Activated CD4-positive, alpha-beta T cell treated with anti-CD3 and anti-CD28 coated beads, Interleukin-2, amount 10 ng/mL, durations not matched to agents 7 days and 5 days (primary cell): ENCODE results near the gene RABL6. TPM values are rescaled to one million over a fixed set of nuclear protein-coding genes. Genes with fewer than 3 reads are reported as not detected.
"Not testable (repeated sequence)": the region's sequence is repeated elsewhere in the genome, so short reads cannot be mapped to it uniquely, and the experiment has no call there.

ENCODE experiments used
- CTCF ChIA-PET: fragments of 350-600 bp; sonication (Branson Sonifier 250); formaldehyde crosslinking; loops from one replicate; lab custom pipeline; 2021; ENCODE audit warnings: antibody characterized with exemption; lab: Charles Lee
- POLR2A ChIA-PET: fragments of 350-600 bp; sonication (Branson Sonifier 250); formaldehyde crosslinking; loops from one replicate; lab custom pipeline; 2021; ENCODE audit warnings: antibody characterized with exemption; lab: Charles Lee
- DNase-seq: peaks from one replicate; pipeline ENCODE4 v3.0.0-alpha.2; 2020
- H3K27ac Mint-ChIP-seq: one replicate; pipeline ENCODE4 v1.8.0; 2021; ENCODE audit warnings: mild to moderate bottlenecking, moderate library complexity, mixed read lengths
- H3K27me3 Mint-ChIP-seq: one replicate; pipeline ENCODE4 v1.8.0; 2021; ENCODE audit warnings: mixed read lengths
- H3K36me3 Mint-ChIP-seq: one replicate; pipeline ENCODE4 v1.8.0; 2021; ENCODE audit warnings: low read depth, mixed read lengths
- H3K4me1 Mint-ChIP-seq: one replicate; pipeline ENCODE4 v1.8.0; 2021; ENCODE audit warnings: mixed read lengths
- H3K4me3 Mint-ChIP-seq: one replicate; pipeline ENCODE4 v1.8.0; 2021; ENCODE audit warnings: mild to moderate bottlenecking, moderate library complexity, mixed read lengths
- H3K9me3 Mint-ChIP-seq: one replicate; pipeline ENCODE4 v1.8.0; 2021; ENCODE audit warnings: mixed read lengths
- total RNA-seq, 2 experiments: library from RNA; stranded (reverse); gene quantifications; one replicate each; pipeline ENCODE4 v1.2.3, GENCODE V29; 2021

Gene RABL6, protein sequence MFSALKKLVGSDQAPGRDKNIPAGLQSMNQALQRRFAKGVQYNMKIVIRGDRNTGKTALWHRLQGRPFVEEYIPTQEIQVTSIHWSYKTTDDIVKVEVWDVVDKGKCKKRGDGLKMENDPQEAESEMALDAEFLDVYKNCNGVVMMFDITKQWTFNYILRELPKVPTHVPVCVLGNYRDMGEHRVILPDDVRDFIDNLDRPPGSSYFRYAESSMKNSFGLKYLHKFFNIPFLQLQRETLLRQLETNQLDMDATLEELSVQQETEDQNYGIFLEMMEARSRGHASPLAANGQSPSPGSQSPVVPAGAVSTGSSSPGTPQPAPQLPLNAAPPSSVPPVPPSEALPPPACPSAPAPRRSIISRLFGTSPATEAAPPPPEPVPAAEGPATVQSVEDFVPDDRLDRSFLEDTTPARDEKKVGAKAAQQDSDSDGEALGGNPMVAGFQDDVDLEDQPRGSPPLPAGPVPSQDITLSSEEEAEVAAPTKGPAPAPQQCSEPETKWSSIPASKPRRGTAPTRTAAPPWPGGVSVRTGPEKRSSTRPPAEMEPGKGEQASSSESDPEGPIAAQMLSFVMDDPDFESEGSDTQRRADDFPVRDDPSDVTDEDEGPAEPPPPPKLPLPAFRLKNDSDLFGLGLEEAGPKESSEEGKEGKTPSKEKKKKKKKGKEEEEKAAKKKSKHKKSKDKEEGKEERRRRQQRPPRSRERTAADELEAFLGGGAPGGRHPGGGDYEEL
- 100 to 1,000 TPM in 1 of 2 experiments, 10 to 100 TPM in 1; 95.5 to 109 TPM for total RNA-seq

DNA sequence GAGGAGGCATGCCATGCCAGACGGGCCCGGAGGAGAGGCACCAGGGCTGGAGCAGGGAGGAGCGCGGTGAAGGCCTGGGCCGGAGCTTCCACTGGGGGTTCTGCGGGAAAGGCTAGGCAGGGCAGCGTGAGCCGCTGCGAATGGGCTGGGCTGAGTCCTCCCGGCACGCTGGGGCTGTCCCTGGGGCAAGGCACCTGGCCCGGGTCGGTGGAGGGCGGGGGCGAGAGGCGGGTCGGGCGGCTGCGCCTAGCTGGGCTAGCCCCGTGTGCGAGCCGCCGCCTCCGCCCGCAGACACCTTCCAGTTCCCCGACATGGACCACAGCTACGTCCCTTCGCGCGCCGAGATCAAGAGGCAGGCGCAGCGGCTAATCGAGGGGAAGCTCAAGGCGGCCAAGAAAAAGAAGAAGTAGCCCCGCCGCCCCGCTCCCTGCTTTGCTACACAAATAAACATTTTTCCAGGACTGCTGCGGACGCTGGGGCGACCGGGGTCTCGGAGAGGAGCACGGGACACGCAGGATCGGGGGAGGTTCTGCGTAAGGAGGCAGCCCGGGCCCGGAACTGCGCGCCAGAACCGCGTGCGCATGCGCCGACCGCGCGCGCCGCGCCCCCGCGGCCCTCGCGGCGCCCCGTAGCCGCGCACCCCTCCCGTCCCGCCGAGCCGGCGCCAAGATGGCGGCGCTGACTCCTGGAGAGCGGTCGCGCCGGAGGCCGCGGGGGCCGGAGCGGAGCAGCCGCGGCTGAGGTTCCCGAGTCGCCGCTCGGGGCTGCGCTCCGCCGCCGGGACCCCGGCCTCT is at the start of gene RABL6:
Gene RABL6, plus strand, starts transcription at position 668 of the 794 bp plus-strand sequence. CDS start 249 bp downstream, outside the sequence.
- DNase-seq: peak; percentile 75
- no peaks in the 10 kb centered on the region for H3K9me3 Mint-ChIP-seq

DNA sequence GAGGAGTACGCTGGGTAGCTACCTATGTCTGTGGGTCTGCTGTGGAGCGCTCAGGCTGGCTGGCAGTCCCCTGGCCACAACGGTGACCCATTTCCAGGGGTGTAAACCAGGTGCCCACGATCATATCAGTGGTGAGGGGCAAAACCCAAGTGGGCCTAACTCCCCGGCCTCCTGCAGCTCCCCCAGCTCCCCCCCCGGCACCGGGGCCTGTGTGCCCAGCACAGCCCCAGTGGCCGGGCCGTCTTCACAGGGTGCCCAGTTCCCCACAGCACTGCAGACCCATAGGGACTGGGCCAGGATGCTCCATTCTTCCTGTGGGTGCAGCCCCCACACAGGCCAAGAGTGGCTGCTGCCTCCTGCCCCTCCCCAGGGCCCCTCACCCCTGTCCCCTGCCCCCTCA is 48.7 kb upstream of the RABL6 start:
- POLR2A ChIA-PET: no interaction called here
- CTCF ChIA-PET: interaction anchor here (1.1 to 1.2 kb wide), 2 partner anchors 9 to 29 kb away, joined by 3 read pairs; no protein-coding TSS in a partner anchor
- no peak for DNase-seq

More for the DNA sequence above, at the start of gene RABL6:
- Mint-ChIP-seq H3K4me3 (peak within 1 kb of the TSS; percentile 84), H3K4me1 (peaks cover 37% of the 10 kb centered on the region), H3K27me3 (no peaks in the 10 kb centered on the region), H3K27ac (peak within 1 kb of the TSS; percentile 90), H3K36me3 (peaks cover 18% of the 10 kb centered on the region)
- ChIA-PET POLR2A (no interaction called here), CTCF (interaction anchor here (0.7 to 4.6 kb wide), 12 partner anchors 10 to 429 kb away, joined by 3 to 23 read pairs (median 4); partner anchors contain the start of genes AJM1 and C8G)

DNA sequence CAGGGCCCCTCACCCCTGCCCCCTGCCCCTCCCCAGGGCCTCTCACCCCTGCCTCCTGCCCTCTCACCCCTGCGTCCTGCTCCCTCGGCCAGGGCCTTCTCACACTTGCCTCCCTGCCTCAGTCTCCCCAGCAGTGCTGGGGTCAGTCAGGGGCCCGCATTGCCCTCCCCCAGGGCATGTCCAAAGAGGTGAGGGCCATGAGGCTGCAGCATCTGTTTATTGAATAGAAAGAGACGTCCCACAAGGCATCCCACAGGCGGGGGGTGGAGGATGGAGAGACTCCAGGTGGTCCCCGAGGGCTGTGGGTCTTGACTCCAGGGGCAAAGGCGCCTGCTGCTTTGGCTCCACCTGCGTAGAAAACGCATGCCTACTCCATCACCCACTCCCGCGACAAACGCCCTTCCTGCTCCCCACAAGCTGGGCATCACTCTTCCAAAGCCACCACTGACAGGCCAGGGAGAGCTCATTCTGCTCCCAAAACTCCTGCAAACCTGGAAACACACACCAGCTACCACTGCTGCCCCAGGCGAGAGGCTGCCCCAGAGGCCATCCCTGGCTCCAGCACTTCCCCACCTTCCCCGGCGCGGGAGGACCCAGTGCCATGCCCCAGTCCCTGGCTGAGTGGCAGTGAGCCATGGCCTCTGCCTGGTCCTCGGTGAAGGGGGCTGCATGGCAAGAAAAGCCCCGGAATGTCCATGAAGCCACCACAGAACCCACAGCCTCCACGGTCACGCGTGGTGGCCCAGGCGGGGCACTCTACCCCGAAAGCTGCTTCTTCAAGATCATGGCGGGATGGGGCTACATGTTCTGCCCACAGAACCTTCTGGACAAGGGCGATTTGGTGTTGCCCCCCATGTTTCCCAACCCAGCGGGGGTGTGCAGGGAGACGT is 48.1 kb upstream of the RABL6 start:
- peaks cover 11% of the 10 kb centered on the region for H3K9me3 Mint-ChIP-seq
- no peaks in the 10 kb centered on the region for H3K4me1 Mint-ChIP-seq
- no peaks in the 10 kb centered on the region for H3K27me3 Mint-ChIP-seq
- CTCF ChIA-PET: no interaction called here
- POLR2A ChIA-PET: no interaction called here
- H3K4me3 Mint-ChIP-seq: no peak overlapping the region
- H3K27ac Mint-ChIP-seq: no peak overlapping the region
- no peak for DNase-seq
- H3K36me3 Mint-ChIP-seq: no peaks in the 10 kb centered on the region

More for the DNA sequence above, 48.7 kb upstream of the RABL6 start:
- H3K4me1 Mint-ChIP-seq: no peaks in the 10 kb centered on the region
- H3K27ac Mint-ChIP-seq: no peak overlapping the region
- H3K4me3 Mint-ChIP-seq: no peak overlapping the region
- no peaks in the 10 kb centered on the region for H3K36me3 Mint-ChIP-seq
- H3K9me3 Mint-ChIP-seq: peaks cover 11% of the 10 kb centered on the region
- no peaks in the 10 kb centered on the region for H3K27me3 Mint-ChIP-seq

DNA sequence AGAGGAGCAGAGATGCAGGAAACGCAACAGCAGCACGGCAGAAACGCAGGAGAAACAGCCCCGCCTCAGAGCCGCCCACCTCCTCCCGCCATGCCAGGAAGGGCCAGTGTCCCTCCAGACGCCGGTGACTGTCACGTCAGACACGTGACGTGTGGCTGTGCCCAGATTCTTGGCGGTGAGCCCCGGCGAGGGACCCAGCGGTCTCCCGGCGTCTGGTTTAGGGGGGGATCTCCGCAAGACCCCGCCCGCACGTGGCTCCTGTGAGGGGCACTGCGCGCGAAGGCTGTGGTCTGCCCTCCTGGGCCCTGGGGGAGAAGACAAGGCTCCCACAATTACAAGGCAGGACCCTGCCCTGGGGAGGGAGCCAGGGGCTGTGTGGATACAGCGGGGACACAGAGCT is 47.3 kb upstream of the RABL6 start:
- ChIA-PET POLR2A (no interaction called here), CTCF (no interaction called here)
- Mint-ChIP-seq H3K27ac (no peak overlapping the region), H3K27me3 (no peaks in the 10 kb centered on the region), H3K36me3 (no peaks in the 10 kb centered on the region), H3K4me3 (no peak overlapping the region), H3K4me1 (no peaks in the 10 kb centered on the region), H3K9me3 (peaks cover 9% of the 10 kb centered on the region)
- no peak for DNase-seq

DNA sequence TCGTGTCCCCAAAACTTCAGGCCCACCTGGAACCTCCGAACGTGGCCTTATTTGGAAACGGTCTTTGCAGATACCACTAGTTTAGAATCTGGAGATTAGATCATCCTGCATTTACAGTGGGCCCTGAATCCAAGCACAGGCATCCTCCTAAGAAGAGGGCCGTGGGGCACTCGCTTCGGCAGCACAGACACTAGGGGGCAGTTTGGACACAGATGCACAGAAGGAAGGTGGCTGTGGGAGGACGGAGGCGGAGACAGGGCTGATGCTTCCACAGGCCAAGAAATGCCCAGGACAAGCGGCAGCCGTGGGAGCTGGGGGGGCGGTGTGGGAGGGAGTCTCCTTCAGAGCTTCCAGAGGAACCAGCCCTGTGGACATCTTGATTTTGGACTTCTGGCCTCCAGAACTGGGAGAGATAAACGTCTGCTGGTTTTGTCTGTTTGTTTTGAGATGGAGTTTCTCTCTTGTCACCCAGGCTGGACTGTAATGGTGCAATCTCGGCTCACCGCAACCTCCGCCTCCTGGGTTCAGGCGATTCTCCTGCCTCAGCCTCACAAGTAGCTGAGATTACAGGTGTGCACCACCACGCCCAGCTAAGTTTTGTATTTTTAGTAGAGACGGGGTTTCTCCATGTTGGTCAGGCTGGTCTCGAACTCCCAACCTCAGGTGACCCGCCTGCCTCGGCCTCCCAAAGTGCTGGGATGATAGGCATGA is 46.8 kb upstream of the RABL6 start:
- H3K27ac Mint-ChIP-seq, H3K4me1 Mint-ChIP-seq, H3K9me3 Mint-ChIP-seq, H3K36me3 Mint-ChIP-seq, POLR2A ChIA-PET, H3K27me3 Mint-ChIP-seq, H3K4me3 Mint-ChIP-seq: not testable (repeated sequence)
- CTCF ChIA-PET: interaction anchor here (0.6 to 1.4 kb wide), 2 partner anchors 17 to 26 kb away, joined by 3 to 4 read pairs; no protein-coding TSS in a partner anchor
- peak; percentile 29 for DNase-seq

DNA sequence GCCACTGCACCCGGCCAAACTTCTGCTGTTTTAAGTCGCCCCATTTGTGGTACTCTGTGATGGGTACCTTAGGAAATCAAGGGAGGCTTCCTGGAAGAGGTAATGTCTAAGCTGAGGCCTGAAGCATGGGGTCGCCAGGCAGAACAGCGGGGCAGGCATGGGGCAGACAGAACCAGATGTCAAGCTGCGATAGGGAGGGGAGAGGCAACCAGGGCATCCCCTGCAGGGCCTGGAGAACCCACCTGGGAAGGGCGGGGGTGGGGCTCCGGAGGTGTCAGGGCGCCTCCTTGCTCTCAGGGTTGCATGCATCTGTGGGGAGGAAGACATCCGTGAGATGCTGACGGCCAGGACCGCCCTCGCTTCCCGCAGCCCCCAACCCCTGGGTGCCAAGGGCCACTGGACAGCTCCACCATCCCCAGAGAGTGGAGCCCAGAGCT is 46.2 kb upstream of the RABL6 start:
- H3K27ac Mint-ChIP-seq: no peak overlapping the region
- no peak overlapping the region for H3K4me3 Mint-ChIP-seq
- no peaks in the 10 kb centered on the region for H3K36me3 Mint-ChIP-seq
- CTCF ChIA-PET: interaction anchor here (0.6 to 1.4 kb wide), 2 partner anchors 17 to 25 kb away, joined by 3 to 4 read pairs; no protein-coding TSS in a partner anchor
- H3K27me3 Mint-ChIP-seq: no peaks in the 10 kb centered on the region
- H3K4me1 Mint-ChIP-seq: peaks cover 2% of the 10 kb centered on the region
- no peak for DNase-seq
- no peaks in the 10 kb centered on the region for H3K9me3 Mint-ChIP-seq
- POLR2A ChIA-PET: no interaction called here

DNA sequence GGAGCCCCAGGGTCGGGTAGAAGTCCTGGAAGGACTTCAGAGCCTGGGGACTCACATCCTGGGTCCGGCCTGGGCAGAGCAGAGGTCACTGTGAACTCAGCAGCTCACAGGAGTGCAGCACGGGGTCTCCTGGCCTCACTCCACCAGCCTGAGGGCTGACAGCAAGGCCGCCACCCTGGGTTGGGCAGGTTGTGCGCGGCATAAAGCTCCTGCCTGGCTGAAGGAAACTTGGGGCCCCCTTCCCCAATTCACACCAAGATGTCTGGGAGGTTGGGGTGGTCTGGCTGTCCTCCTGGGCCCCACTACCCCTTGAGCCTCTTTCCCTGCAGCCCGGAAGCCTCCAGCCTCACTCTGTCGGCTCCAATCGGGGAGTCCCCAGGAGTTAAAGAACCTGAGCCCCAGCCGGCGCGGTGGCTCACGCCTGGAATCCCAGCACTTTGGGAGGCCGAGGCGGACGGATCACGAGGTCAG is 45.5 kb upstream of the RABL6 start:
- POLR2A ChIA-PET: no interaction called here

DNA sequence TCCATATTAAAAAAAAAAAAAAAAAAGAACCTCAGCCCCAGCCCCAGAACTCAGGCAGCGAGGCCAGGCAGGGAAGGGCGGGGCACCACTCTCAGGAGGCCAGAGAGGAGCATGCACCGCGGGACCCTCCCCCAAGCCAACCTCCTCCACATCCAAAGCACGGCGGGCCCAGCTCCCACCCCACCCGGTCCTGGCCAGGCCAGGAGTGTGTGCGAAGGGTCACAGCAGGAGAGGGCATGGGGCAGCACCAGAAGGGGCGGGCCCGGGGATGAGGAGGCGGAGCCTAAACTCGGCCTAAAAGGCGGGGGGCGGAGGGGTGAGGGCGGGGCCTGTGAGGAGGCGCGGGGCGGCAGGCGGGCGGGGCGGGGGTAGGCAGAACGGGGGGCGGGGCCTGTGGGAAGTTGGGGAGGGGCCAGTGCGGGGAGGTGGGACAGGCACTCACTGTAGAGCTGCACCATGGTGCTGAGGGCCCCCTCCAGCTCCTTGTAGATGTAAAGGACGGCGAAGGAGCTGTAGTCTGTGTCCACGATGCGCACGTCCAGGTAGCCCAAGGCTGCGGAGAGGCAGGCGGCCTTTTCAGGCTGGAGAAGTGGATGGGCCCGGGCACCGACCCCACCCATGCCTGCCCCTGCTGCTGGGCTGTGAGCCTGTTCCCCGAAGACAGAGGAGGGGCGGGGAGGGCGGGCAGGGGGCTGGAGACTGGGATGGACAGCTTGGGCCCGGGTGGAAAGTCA is 44.7 kb upstream of the RABL6 start:
- Mint-ChIP-seq H3K36me3 (no peaks in the 10 kb centered on the region), H3K27me3 (peaks cover 6% of the 10 kb centered on the region), H3K4me1 (peaks cover 5% of the 10 kb centered on the region), H3K9me3 (no peaks in the 10 kb centered on the region), H3K27ac (no peak overlapping the region), H3K4me3 (no peak overlapping the region)
- ChIA-PET CTCF (interaction anchor here (1.4 kb wide), 1 partner anchor 15 kb away, joined by 4 read pairs; no protein-coding TSS in a partner anchor), POLR2A (no interaction called here)
- DNase-seq: peak; percentile 43

More for the DNA sequence above, 45.5 kb upstream of the RABL6 start:
- Mint-ChIP-seq H3K4me3 (no peak overlapping the region), H3K27ac (no peak overlapping the region), H3K27me3 (no peaks in the 10 kb centered on the region), H3K9me3 (no peaks in the 10 kb centered on the region), H3K4me1 (peaks cover 5% of the 10 kb centered on the region), H3K36me3 (no peaks in the 10 kb centered on the region)
- CTCF ChIA-PET: interaction anchor here (1.4 kb wide), 1 partner anchor 16 kb away, joined by 4 read pairs; no protein-coding TSS in a partner anchor
- no peak for DNase-seq

DNA sequence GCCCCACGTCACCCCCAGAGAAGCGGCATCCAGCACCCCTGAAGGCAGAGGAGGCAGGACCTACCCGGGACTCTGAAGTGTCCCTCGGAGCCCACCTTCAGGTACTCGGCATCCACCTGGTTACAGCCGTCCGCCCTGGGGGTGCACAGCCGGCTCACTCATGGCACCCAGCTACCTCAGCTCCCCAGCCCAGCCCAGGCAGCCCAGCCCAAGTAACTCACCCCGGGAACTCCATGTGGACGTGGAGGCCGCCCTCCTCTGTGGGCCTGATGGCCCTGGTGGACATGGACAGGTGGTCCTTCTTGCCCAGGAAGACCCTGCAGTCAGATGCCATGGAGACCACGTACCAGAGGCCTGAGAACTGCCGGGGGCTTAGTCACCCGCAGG is 44.1 kb upstream of the RABL6 start:
- Mint-ChIP-seq H3K4me3 (no peak overlapping the region), H3K9me3 (no peaks in the 10 kb centered on the region), H3K27me3 (peaks cover 6% of the 10 kb centered on the region), H3K4me1 (peaks cover 5% of the 10 kb centered on the region), H3K27ac (no peak overlapping the region), H3K36me3 (no peaks in the 10 kb centered on the region)
- DNase-seq: no peak
- ChIA-PET POLR2A (no interaction called here), CTCF (interaction anchor here (1.5 kb wide), 1 partner anchor 283 kb away, joined by 4 read pairs; no protein-coding TSS in a partner anchor)

DNA sequence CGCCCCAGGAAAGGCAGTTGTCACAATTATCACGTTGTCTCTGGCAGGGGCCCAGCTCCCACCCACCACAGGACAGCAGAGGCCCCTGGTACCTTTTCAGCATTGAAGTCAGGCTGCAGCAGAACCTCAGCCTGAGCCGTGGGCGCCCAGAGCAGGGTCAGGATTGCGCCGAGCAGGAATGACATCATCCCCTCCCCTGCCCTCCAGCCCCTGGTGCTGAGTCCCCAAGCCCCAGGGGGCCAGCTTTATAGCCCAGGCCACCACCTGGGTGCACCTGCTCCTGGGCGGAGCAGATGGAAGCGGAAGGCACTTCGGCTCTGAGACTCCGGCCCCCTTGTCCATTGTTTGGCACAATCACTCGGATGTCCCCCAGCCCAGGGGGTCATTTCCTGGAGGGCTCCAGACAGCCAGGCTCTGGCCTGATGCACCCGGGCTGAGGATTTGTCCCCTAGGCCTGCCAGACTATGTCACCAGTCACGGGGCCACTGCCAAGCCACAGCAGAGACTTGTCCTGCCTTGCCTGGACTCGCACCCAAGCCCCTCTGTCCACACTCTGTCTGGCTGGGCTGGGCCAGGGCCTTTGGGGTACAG is 43.4 kb upstream of the RABL6 start, which contains the start of gene LCN15:
Gene LCN15, minus strand, starts transcription at position 218 of the 591 bp plus-strand sequence. Its CDS starts 30 bp downstream, at position 188.
- no peak within 1 kb of the TSS for H3K27ac Mint-ChIP-seq
- H3K27me3 Mint-ChIP-seq: peaks cover 6% of the 10 kb centered on the region
- CTCF ChIA-PET: interaction anchor here (1.1 to 1.5 kb wide), 2 partner anchors 13 to 283 kb away, joined by 3 to 4 read pairs; no protein-coding TSS in a partner anchor

More for the DNA sequence above, 43.4 kb upstream of the RABL6 start, which contains the start of gene LCN15:
- Mint-ChIP-seq H3K9me3 (no peaks in the 10 kb centered on the region), H3K4me1 (peaks cover 5% of the 10 kb centered on the region), H3K4me3 (no peak within 1 kb of the TSS), H3K36me3 (no peaks in the 10 kb centered on the region)
- POLR2A ChIA-PET: interaction anchor here (0.5 kb wide), 1 partner anchor 402 kb away, joined by 3 read pairs; no protein-coding TSS in a partner anchor
- no peak for DNase-seq
